Psoas muscle (tissue), 8 donors: ENCODE measurements around the gene LRRC4B. TPM values are rescaled to one million over a fixed set of nuclear protein-coding genes. Genes with fewer than 3 reads are reported as not detected.

ENCODE experiments used
- ATAC-seq, 4 donors: fragments of 200-7000 bp; cut with Tn5 transposase; one replicate each; pipeline ENCODE4 v1.9.1; 2020; ENCODE audit warnings: moderate library complexity in 3 of 4, mild to moderate bottlenecking in 2 of 4
- DNase-seq, 2 donors: peaks; one replicate each; pipeline ENCODE4 v3.0.0-alpha.2; 2020
- H3K27ac ChIP-seq: fragments of 200-600 bp; one replicate; pipeline ENCODE4 v1.8.0; 2022
- H3K27me3 ChIP-seq, 3 donors: fragments of 200-600 bp in 1 of 3; one replicate each; pipeline versions ENCODE4 v1.6.1 to v1.8.0; 2013 to 2022; ENCODE audit warnings: low read length in 2 of 3, mild to moderate bottlenecking in 2 of 3, moderate library complexity in 1 of 3; ENCODE audit not compliant: insufficient read depth in 3 of 3
- H3K36me3 ChIP-seq, 2 donors: fragments of 200-600 bp in 1 of 2; one replicate each; pipeline versions ENCODE4 v1.6.1 to v1.8.0; 2013 to 2022; ENCODE audit warnings: low read depth in 1 of 2, mild to moderate bottlenecking in 1 of 2, moderate library complexity in 1 of 2; ENCODE audit not compliant: insufficient read depth in 1 of 2
- H3K4me1 ChIP-seq: fragments of 200-600 bp; one replicate; pipeline ENCODE4 v1.8.0; 2022
- H3K4me3 ChIP-seq: fragments of 200-600 bp; one replicate; pipeline ENCODE4 v1.8.0; 2022; ENCODE audit warnings: mild to moderate bottlenecking
- H3K9me3 ChIP-seq: fragments of 200-600 bp; one replicate; pipeline ENCODE4 v1.8.0; 2022
- CTCF ChIP-seq: fragments of 200-600 bp; IDR thresholded peaks from one replicate; pipeline ENCODE4 v1.8.0; 2022; ENCODE audit warnings: antibody characterized with exemption
- WGBS, 3 donors: extraction: QIAGEN DNeasy Blood & Tissue Kit; methylation state at CpG; one replicate each; pipeline versions ENCODE4 v1.1.6 to v1.1.7; 2013; 5-methylcytosine and 5-hydroxymethylcytosine counted together
- intact Hi-C, 2 donors: fragments of 100-400 bp; cut with DNase I; formaldehyde crosslinking; loops; one replicate each; pipeline versions ENCODE4 v1.11.0 to v1.14.2; 2022
- polyA plus RNA-seq, 3 donors: library from polyadenylated mRNA; stranded (reverse); fragments of 200-250 nt; gene quantifications; one replicate each; pipeline ENCODE4 v1.2.3, GENCODE V29; 2013
- total RNA-seq, 4 donors: library from RNA; stranded (reverse); fragmentation: NEBNext Ultra II Directional in 2 of 4; extraction: Animal tissue kit (Norgen Biotek cat#: 25700) in 2 of 4; gene quantifications; one replicate each; pipeline versions ENCODE4 v1.2.1 to v1.2.4, GENCODE V29; 2021 to 2023
- donor health status: healthy with polysubstance abuse.
- donor health status: DM: no; HTN: no; CAD: no; lungs with moderate emphysema.
- donor health status: Bipolar disorder and iron deficiency.
- donor health status: healthy.
- donor health status: DM: yes; HTN: yes; CAD: no.
- donor health status: DM: no; HTN: no; CAD: no.
- donor health status: DM: no; HTN: no; CAD: no.
- donor health status: DM: yes; HTN: yes; CAD: no.

Gene LRRC4B
- total and polyA plus RNA-seq, 7 donors = 0.04 to 1.0 (median 0.32) TPM

GRCh38 chr19:50557009-50557613 lies 11.1 kb downstream of the LRRC4B start:
- H3K4me3 ChIP-seq = peak overlapping the region; percentile 58
- intact Hi-C loops = loop anchor here (5.0 to 10.0 kb wide), 2 partner anchors 190 to 192 kb away; partner anchors contain the start of gene NAPSA (in 2 of the 2)
- TF ChIP-seq CTCF = no peak
- H3K27me3 ChIP-seq = peaks cover 0 to 71% (median 15%) of the 10 kb centered on the region in 3 donors
- ATAC-seq (no peak), DNase-seq (peak in 1 of 2 donors; percentile 37)
- H3K9me3 ChIP-seq = no peaks in the 10 kb centered on the region
- H3K27ac ChIP-seq = no peak overlapping the region
- H3K4me1 ChIP-seq = peaks cover 4% of the 10 kb centered on the region
- WGBS, 3 donors = 10 to 17% (median 11%) methylated on average over 19 to 20 of the region's 20 CpGs
- no peaks in the 10 kb centered on the region for H3K36me3 ChIP-seq

- Histone ChIP-seq H3K27me3 (peaks cover 0 to 76% (median 16%) of the 10 kb centered on the region in 3 donors), H3K4me1 (peaks cover 4% of the 10 kb centered on the region), H3K36me3 (no peaks in the 10 kb centered on the region), H3K4me3 (peak overlapping the region; percentile 58), H3K9me3 (no peaks in the 10 kb centered on the region), H3K27ac (no peak overlapping the region)
- peak; percentile 61 to 91 (median 86) for ATAC-seq
- DNase-seq = peak; percentile 74 to 83
- TF ChIP-seq CTCF = peak; percentile 59
- intact Hi-C loops = loop anchor here (5.0 to 10.0 kb wide), 2 partner anchors 189 to 192 kb away; partner anchors contain the start of gene NAPSA (in 2 of the 2)
- 0 to 1% (median 1%) methylated on average over 35 to 39 of the region's 39 CpGs for WGBS, 3 donors
These were observed 11.8 kb downstream of the LRRC4B start for GRCh38 chr19:50556282-50557008.

GRCh38 chr19:50555450-50556281 lies 12.6 kb downstream of the LRRC4B start:
- 14 to 28% (median 19%) methylated on average over 25 to 28 of the region's 28 CpGs for WGBS, 3 donors
- no peak for TF ChIP-seq CTCF
- ATAC-seq (no peak), DNase-seq (no peak)
- peak overlapping the region; percentile 58 for H3K4me3 ChIP-seq
- H3K9me3 ChIP-seq = no peaks in the 10 kb centered on the region
- peaks cover 0 to 73% (median 20%) of the 10 kb centered on the region in 3 donors for H3K27me3 ChIP-seq
- H3K27ac ChIP-seq = no peak overlapping the region
- H3K4me1 ChIP-seq = peaks cover 4% of the 10 kb centered on the region
- H3K36me3 ChIP-seq = no peaks in the 10 kb centered on the region
- intact Hi-C loops = loop anchor here (5.0 to 10.0 kb wide), 2 partner anchors 188 to 191 kb away; partner anchors contain the start of gene NAPSA (in 2 of the 2)

GRCh38 chr19:50555033-50555432 lies 13.2 kb downstream of the LRRC4B start:
- ATAC-seq (no peak), DNase-seq (no peak)
- H3K9me3 ChIP-seq = no peaks in the 10 kb centered on the region
- no peak for TF ChIP-seq CTCF
- H3K4me1 ChIP-seq = peaks cover 4% of the 10 kb centered on the region
- intact Hi-C loops = loop anchor here (5.0 to 10.0 kb wide), 2 partner anchors 188 to 190 kb away; partner anchors contain the start of gene NAPSA (in 2 of the 2)
- 63 to 73% (median 66%) methylated on average over 12 of the region's 12 CpGs for WGBS, 3 donors
- H3K4me3 ChIP-seq = no peak overlapping the region
- H3K36me3 ChIP-seq = no peaks in the 10 kb centered on the region
- H3K27me3 ChIP-seq = peaks cover 0 to 70% (median 18%) of the 10 kb centered on the region in 3 donors
- H3K27ac ChIP-seq = no peak overlapping the region
